Keratinocyte (primary cell): ENCODE results near the gene PPP1R36.

ENCODE experiments used
- CTCF ChIP-seq, 3 experiments: IDR thresholded peaks in 1 of 3; conservative IDR thresholded peaks in 1 of 3; optimal IDR thresholded peaks in 1 of 3; 2 replicates in 2 of 3; 3 replicates in 1 of 3; pipeline versions ENCODE3 to v1.5.1; 2011; ENCODE audit warnings: low read length in 3 of 3, mild to moderate bottlenecking in 3 of 3, moderate library complexity in 2 of 3, control low read depth in 1 of 3, inconsistent platforms in 1 of 3; ENCODE audit not compliant: insufficient read depth in 2 of 3; ENCODE audit errors: extremely low read depth in 1 of 3
- EZH2 ChIP-seq: IDR thresholded peaks from one replicate; pipeline ENCODE4 v1.6.1; 2012; ENCODE audit warnings: inconsistent platforms, mild to moderate bottlenecking, low read length, moderate library complexity

- no peak for TF ChIP-seq CTCF (optimal IDR thresholded peaks at IDR 0.05 in 1 of 3, IDR thresholded peaks at IDR 0.05 in 1 of 3, conservative IDR thresholded peaks at IDR 0.05 in 1 of 3; ENCODE audit: extremely low read depth in 1 of 3, insufficient read depth in 2 of 3, low read length in 3 of 3)
- TF ChIP-seq EZH2 = no peak
Observed at GRCh38 chr14:64544607-64545312, 5.0 kb upstream of the PPP1R36 start.
